HepG2 (cell line): ENCODE data around the gene LRP5. TPM values are rescaled to one million over a fixed set of nuclear protein-coding genes. Genes with fewer than 3 reads are reported as not detected.
A peak's percentile ranks its signal among the peaks of the same experiment; 100 is the strongest.

Source experiments
- ATF3 ChIP-seq: sonication (generic); formaldehyde crosslinking; IDR thresholded peaks from 2 replicates; pipeline ENCODE4 v1.4.0; 2020; ENCODE audit warnings: missing genetic modification reagents
- CBX2 ChIP-seq, 2 experiments: fragments of 200-600 bp in 1 of 2; sonication (generic); formaldehyde crosslinking in 1 of 2; IDR thresholded peaks; 2 replicates each; pipeline versions ENCODE4 v1.7.0 to v1.8.1; 2018 to 2022; ENCODE audit warnings: low read depth in 2 of 2, low read length in 1 of 2, mild to moderate bottlenecking in 1 of 2, missing genetic modification reagents in 1 of 2
- ERF ChIP-seq: IDR thresholded peaks from 2 replicates; pipeline ENCODE4 v1.6.1; 2018; ENCODE audit warnings: missing biosample characterization, missing genetic modification reagents
- FOXA3 ChIP-seq: IDR thresholded peaks from 2 replicates; pipeline ENCODE4 v1.6.1; 2016; ENCODE audit warnings: missing genetic modification reagents, missing compliant biosample characterization
- FOXJ3 ChIP-seq: sonication (generic); formaldehyde crosslinking; IDR thresholded peaks from 2 replicates; pipeline ENCODE4 v1.4.0; 2020; ENCODE audit warnings: missing genetic modification reagents, mild to moderate bottlenecking, borderline replicate concordance
- FOXO1 ChIP-seq: sonication (generic); formaldehyde crosslinking; IDR thresholded peaks from 2 replicates; pipeline ENCODE4 v1.4.0; 2020; ENCODE audit warnings: missing genetic modification reagents
- HMG20A ChIP-seq: IDR thresholded peaks from 2 replicates; pipeline ENCODE4 v1.6.1; 2016; ENCODE audit warnings: borderline replicate concordance
- HNF1A ChIP-seq, 2 experiments: sonication (generic) in 1 of 2; formaldehyde crosslinking in 1 of 2; IDR thresholded peaks; 2 replicates each; pipeline versions ENCODE4 v1.4.0 to v1.6.1; 2016 to 2020; ENCODE audit warnings: borderline replicate concordance in 1 of 2, low read depth in 1 of 2, mild to moderate bottlenecking in 1 of 2, missing genetic modification reagents in 1 of 2
- HOXA9 ChIP-seq: sonication (generic); formaldehyde crosslinking; IDR thresholded peaks from 2 replicates; pipeline ENCODE4 v1.8.1; 2022; ENCODE audit warnings: missing genetic modification reagents, mild to moderate bottlenecking, moderate library complexity, borderline replicate concordance
- KAT8 ChIP-seq: IDR thresholded peaks from 2 replicates; pipeline ENCODE4 v1.6.1; 2016; ENCODE audit warnings: missing genetic modification reagents, missing compliant biosample characterization
- MAF1 ChIP-seq: sonication (generic); formaldehyde crosslinking; IDR thresholded peaks from 2 replicates; pipeline ENCODE4 v1.5.0; 2020; ENCODE audit warnings: missing genetic modification reagents, borderline replicate concordance
- MEIS1 ChIP-seq: sonication (generic); formaldehyde crosslinking; IDR thresholded peaks from 2 replicates; pipeline ENCODE4 v1.9.0; 2021; ENCODE audit warnings: mild to moderate bottlenecking, missing genetic modification reagents, moderate library complexity, borderline replicate concordance
- NCOA2 ChIP-seq: sonication (generic); formaldehyde crosslinking; IDR thresholded peaks from 2 replicates; pipeline ENCODE4 v1.8.0; 2022; ENCODE audit warnings: inconsistent platforms
- NPAS2 ChIP-seq: sonication (generic); formaldehyde crosslinking; IDR thresholded peaks from 2 replicates; pipeline ENCODE4 v1.8.0; 2022; ENCODE audit warnings: mild to moderate bottlenecking, missing genetic modification reagents, borderline replicate concordance
- NR2F2 ChIP-seq: IDR thresholded peaks from 2 replicates; pipeline ENCODE4 v1.6.1; 2012; ENCODE audit warnings: low read depth, inconsistent platforms, borderline replicate concordance
- NR2F6 ChIP-seq, 2 experiments: IDR thresholded peaks; 2 replicates each; pipeline ENCODE4 v1.6.1; 2016; ENCODE audit warnings: antibody characterized with exemption in 1 of 2, mild to moderate bottlenecking in 1 of 2
- PRMT3 ChIP-seq: sonication (generic); formaldehyde crosslinking; IDR thresholded peaks from 2 replicates; pipeline ENCODE4 v1.8.1; 2022; ENCODE audit warnings: low read depth, mild to moderate bottlenecking, moderate library complexity, missing genetic modification reagents, borderline replicate concordance
- RXRB ChIP-seq: IDR thresholded peaks from 2 replicates; pipeline ENCODE4 v1.6.1; 2016; ENCODE audit warnings: borderline replicate concordance, missing genetic modification reagents, missing compliant biosample characterization
- SKI ChIP-seq: fragments of 450-650 bp; IDR thresholded peaks from one replicate; pipeline ENCODE4 v1.6.1; 2018; ENCODE audit warnings: mild to moderate bottlenecking; ENCODE audit not compliant: partially characterized antibody
- SMAD3 ChIP-seq: sonication (generic); formaldehyde crosslinking; IDR thresholded peaks from 2 replicates; pipeline ENCODE4 v1.4.0; 2020; ENCODE audit warnings: missing genetic modification reagents
- SNAI1 ChIP-seq: sonication (generic); formaldehyde crosslinking; IDR thresholded peaks from 2 replicates; pipeline ENCODE4 v1.5.0; 2020; ENCODE audit warnings: mild to moderate bottlenecking, missing genetic modification reagents, borderline replicate concordance
- SOX6 ChIP-seq, 2 experiments: fragments of 450-650 bp in 1 of 2; sonication (generic) in 1 of 2; formaldehyde crosslinking in 1 of 2; IDR thresholded peaks; 2 replicates each; pipeline versions ENCODE4 v1.4.0 to v1.6.1; 2017 to 2020; ENCODE audit warnings: antibody characterized with exemption in 1 of 2, mild to moderate bottlenecking in 1 of 2, missing genetic modification reagents in 1 of 2
- TBX3 ChIP-seq: fragments of 450-650 bp; IDR thresholded peaks from 2 replicates; pipeline ENCODE4 v1.6.1; 2017; ENCODE audit warnings: antibody characterized with exemption, mild to moderate bottlenecking, inconsistent platforms, borderline replicate concordance
- ZNF296 ChIP-seq: sonication (generic); formaldehyde crosslinking; conservative IDR thresholded peaks from 2 replicates; pipeline ENCODE4 v1.5.0; 2020; ENCODE audit warnings: mild to moderate bottlenecking, missing genetic modification reagents
- ZNF607 ChIP-seq: sonication (generic); formaldehyde crosslinking; IDR thresholded peaks from 2 replicates; pipeline ENCODE4 v1.5.1; 2020; ENCODE audit warnings: missing genetic modification reagents, mild to moderate bottlenecking, borderline replicate concordance
- ZNF678 ChIP-seq: sonication (generic); formaldehyde crosslinking; IDR thresholded peaks from 2 replicates; pipeline ENCODE4 v1.4.0; 2020; ENCODE audit warnings: mild to moderate bottlenecking, missing genetic modification reagents
- ZNF782 ChIP-seq: sonication (generic); formaldehyde crosslinking; IDR thresholded peaks from 2 replicates; pipeline ENCODE4 v1.4.0; 2020; ENCODE audit warnings: missing genetic modification reagents, mild to moderate bottlenecking, borderline replicate concordance
- polyA plus RNA-seq, 8 experiments: library from polyadenylated mRNA; depleted of rRNA in 3 of 8; stranded (reverse) in 7 of 8; unstranded in 1 of 8; fragments of >200 nt; fragmentation: Illumina TruSeq in 4 of 8; extraction: Trizol in 4 of 8; gene quantifications; 2 replicates each; pipeline versions ENCODE4 v1.2.1 to v1.2.3, GENCODE V29; 2011 to 2016; ENCODE audit warnings: low read depth in 4 of 8, missing spikeins in 1 of 8, mixed read lengths in 1 of 8; ENCODE audit not compliant: insufficient read depth in 1 of 8
- total RNA-seq, 5 experiments: library from RNA; depleted of rRNA; stranded (reverse); fragments of >200 nt; fragmentation: Illumina TruSeq; extraction: Trizol; gene quantifications; 2 replicates each; pipeline ENCODE4 v1.2.3, GENCODE V29; 2016; ENCODE audit warnings: low read depth in 1 of 5

The LRP5 gene
- total and polyA plus RNA-seq, 2 of the 13 experiments (the other 11 are each of a cell fraction or from before 2014, with no cell fraction given) = 40.4 to 64.0 TPM

- TF ChIP-seq MEIS1 (CRISPR knock-in tag) (no peak), CBX2 (IDR thresholded peaks at IDR 0.05; ENCODE audit: low read depth, low read length) (no peak), CBX2 (CRISPR knock-in tag; IDR thresholded peaks at IDR 0.05; ENCODE audit: low read depth) (no peak), NR2F2 (peak; percentile 40; the same call in 1 of the 2 replicates), FOXO1 (CRISPR knock-in tag) (0 out of 2 replicates have a peak, but pooled peaks have one; percentile 17), FOXA3 (CRISPR knock-in tag) (peak; percentile 87), ZNF607 (no peak), MAF1 (CRISPR knock-in tag) (no peak), FOXJ3 (peak; percentile 28; the same call in 1 of the 2 replicates), ATF3 (no peak), ZNF678 (no peak), SKI (peak; percentile 90), NR2F6 (IDR thresholded peaks at IDR 0.05) (0 out of 2 replicates have a peak, but pooled peaks have one; percentile 17), NR2F6 (CRISPR knock-in tag; IDR thresholded peaks at IDR 0.05) (no peak; the same call in 1 of the 2 replicates), RXRB (peak; percentile 88), ERF (CRISPR knock-in tag) (0 out of 2 replicates have a peak, but pooled peaks have one; percentile 33), KAT8 (CRISPR knock-in tag) (0 out of 2 replicates have a peak, but pooled peaks have one; percentile 20), PRMT3 (CRISPR knock-in tag) (no peak), SOX6 (IDR thresholded peaks at IDR 0.05) (no peak), SOX6 (CRISPR knock-in tag; IDR thresholded peaks at IDR 0.05) (peak; percentile 88), TBX3 (no peak), SNAI1 (CRISPR knock-in tag) (no peak), NCOA2 (CRISPR knock-in tag) (peak; percentile 24; the same call in 1 of the 2 replicates), HNF1A (IDR thresholded peaks at IDR 0.05; ENCODE audit: low read depth) (0 out of 2 replicates have a peak, but pooled peaks have one; percentile 21), HNF1A (CRISPR knock-in tag; IDR thresholded peaks at IDR 0.05; ENCODE audit: borderline replicate concordance) (no peak), NPAS2 (no peak), SMAD3 (0 out of 2 replicates have a peak, but pooled peaks have one; percentile 72), HOXA9 (CRISPR knock-in tag) (no peak), ZNF782 (CRISPR knock-in tag) (no peak), ZNF296 (CRISPR knock-in tag) (no peak), HMG20A (CRISPR knock-in tag) (peak; percentile 22; the same call in 1 of the 2 replicates)
Observed at GRCh38 chr11:68469122-68469521, 156.7 kb downstream of the LRP5 start (continued).
